Right cardiac atrium (tissue), 5 donors: Measurements from ENCODE around the gene MAP2K1. TPM values are rescaled to one million over a fixed set of nuclear protein-coding genes. Genes with fewer than 3 reads are reported as not detected.
A peak's percentile ranks its signal among the peaks of the same experiment; 100 is the strongest.
"Not testable (repeated sequence)": the region's sequence is repeated elsewhere in the genome, so short reads cannot be mapped to it uniquely, and the experiment has no call there.

Source experiments
- ATAC-seq, 2 donors: fragments of 200-7000 bp; cut with Tn5 transposase; one replicate each; pipeline versions ENCODE4 v1.8.0 to v1.9.1; 2020; ENCODE audit warnings: moderate library complexity in 2 of 2, mild to moderate bottlenecking in 1 of 2
- DNase-seq, 3 donors: peaks; one replicate each; pipeline ENCODE4 v3.0.0-alpha.2; 2020
- H3K27ac ChIP-seq: one replicate; pipeline ENCODE4 v1.5.1; 2013; ENCODE audit warnings: mild to moderate bottlenecking, low read length, control low read depth, moderate library complexity
- H3K27me3 ChIP-seq: one replicate; pipeline ENCODE4 v1.6.1; 2013; ENCODE audit not compliant: control insufficient read depth, insufficient read depth
- H3K4me1 ChIP-seq: one replicate; pipeline ENCODE4 v1.6.1; 2013; ENCODE audit warnings: low read length; ENCODE audit not compliant: control insufficient read depth, insufficient read depth
- H3K4me3 ChIP-seq: one replicate; pipeline ENCODE4 v1.5.1; 2013; ENCODE audit warnings: low read length, control low read depth
- H3K9me3 ChIP-seq: one replicate; pipeline ENCODE4 v1.6.1; 2013; ENCODE audit warnings: low read length; ENCODE audit not compliant: control insufficient read depth
- whole genome bisulfite sequencing: extraction: QIAGEN DNeasy Blood & Tissue Kit; methylation state at CpG from one replicate; pipeline ENCODE4 v1.1.7; 2013; 5-methylcytosine and 5-hydroxymethylcytosine counted together
- intact Hi-C, 4 donors: fragments of 100-400 bp; cut with DNase I; formaldehyde crosslinking; loops; one replicate each; pipeline versions ENCODE4 v1.11.0 to v1.14.0; 2022 to 2023
- long read RNA-seq, 4 donors: library from polyadenylated mRNA; unstranded; transcript quantifications; one replicate each; pipeline ENCODE4 v2.0.0, GENCODE V29; 2020 to 2021
- polyA plus RNA-seq: library from polyadenylated mRNA; stranded (reverse); fragments of 200-250 nt; gene quantifications from one replicate; pipeline ENCODE4 v1.2.3, GENCODE V29; 2013
- total RNA-seq, 4 donors: library from RNA; stranded (reverse); fragmentation: NEBNext Ultra II Directional; extraction: Animal tissue kit (Norgen Biotek cat#: 25700); gene quantifications; one replicate each; pipeline ENCODE4 v1.2.1, GENCODE V29; 2021
- donor health status: healthy with polysubstance abuse.
- donor health status: DM: no; HTN: yes; CAD: no.
- donor health status: DM: no; HTN: no; CAD: no.
- donor health status: DM: no; HTN: yes; CAD: no; lungs with severe emphysema.
- donor health status: DM: yes; HTN: yes; CAD: no.

The MAP2K1 gene
- 10 to 100 TPM; 38.2 to 45.9 (median 39.2) TPM for total RNA-seq
- polyA plus RNA-seq, result 32.6 TPM
- long read RNA-seq, donor 1, transcript MAP2K1-201 (11 exons, 3,410 nt), result major isoform, 65 of 78 reads
- long read RNA-seq, donor 1, partial matches to known transcripts, result 4 of 78 reads
- long read RNA-seq, donor 1, other reads (novel, unspliced or antisense), result 9 of 78 reads
- long read RNA-seq, donor 2, transcript MAP2K1-201 (11 exons, 3,410 nt), result major isoform, 46 of 48 reads
- long read RNA-seq, donor 2, partial matches to known transcripts, result 0 of 48 reads
- long read RNA-seq, donor 2, other reads (novel, unspliced or antisense), result 2 of 48 reads
- long read RNA-seq, donor 3, transcript MAP2K1-201 (11 exons, 3,410 nt), result major isoform, 6 of 17 reads
- long read RNA-seq, donor 3, partial matches to known transcripts, result 9 of 17 reads
- long read RNA-seq, donor 3, other reads (novel, unspliced or antisense), result 2 of 17 reads
- long read RNA-seq, donor 4, transcript MAP2K1-201 (11 exons, 3,410 nt), result major isoform, 35 of 42 reads
- long read RNA-seq, donor 4, partial matches to known transcripts, result 4 of 42 reads
- long read RNA-seq, donor 4, other reads (novel, unspliced or antisense), result 3 of 42 reads

DNA sequence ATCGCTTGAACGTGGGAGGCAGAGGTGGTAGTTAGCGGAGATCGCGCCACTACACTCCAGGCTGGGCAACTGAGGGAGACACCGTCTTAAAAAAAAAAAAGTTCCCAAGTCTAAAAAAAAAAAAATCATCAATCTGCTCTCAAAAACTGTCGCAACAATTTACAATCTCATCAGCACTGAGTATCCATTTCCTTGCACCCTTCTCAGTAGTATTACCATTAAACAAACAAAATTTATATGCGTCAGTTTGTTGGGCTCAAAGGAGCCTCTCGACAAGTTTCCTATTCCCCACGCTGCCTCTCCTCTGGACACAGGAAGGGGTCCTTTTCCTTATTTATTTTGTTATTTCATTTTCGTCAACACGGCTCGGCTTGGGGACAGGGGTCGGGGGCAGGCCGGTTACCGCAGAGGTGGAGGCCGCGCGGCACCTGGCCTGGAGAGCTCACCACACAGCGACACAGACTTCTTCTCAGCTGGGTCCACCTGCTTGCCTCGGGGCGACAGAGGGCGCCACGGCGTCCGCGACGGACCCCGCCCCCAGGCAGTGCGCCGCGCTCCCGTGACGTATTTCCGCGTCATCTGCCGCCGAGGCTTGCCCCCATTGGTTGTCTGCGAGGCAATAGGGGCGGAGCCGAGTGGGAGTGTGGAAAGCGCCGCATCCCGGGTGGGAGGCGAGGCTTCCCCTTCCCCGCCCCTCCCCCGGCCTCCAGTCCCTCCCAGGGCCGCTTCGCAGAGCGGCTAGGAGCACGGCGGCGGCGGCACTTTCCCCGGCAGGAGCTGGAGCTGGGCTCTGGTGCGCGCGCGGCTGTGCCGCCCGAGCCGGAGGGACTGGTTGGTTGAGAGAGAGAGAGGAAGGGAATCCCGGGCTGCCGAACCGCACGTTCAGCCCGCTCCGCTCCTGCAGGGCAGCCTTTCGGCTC, at the start of gene MAP2K1:
Gene MAP2K1 (plus strand): TSS at position 709 of the 920 bp plus-strand sequence. CDS start 436 bp downstream, outside the sequence.
- Histone ChIP-seq H3K27ac (peak within 1 kb of the TSS; percentile 79), H3K4me3 (peak within 1 kb of the TSS; percentile 92), H3K27me3 (no peaks in the 10 kb centered on the region), H3K4me1 (peaks cover 6% of the 10 kb centered on the region), H3K9me3 (no peaks in the 10 kb centered on the region)
- intact Hi-C loops, result loop anchor here in 2 of 4 donors (2.0 to 10.0 kb wide), 2 partner anchors 108 to 118 kb away; partner anchors contain the start of genes RPL4 (in 1 of the 2), SNAPC5 (in 1 of the 2) and ZWILCH (in 1 of the 2)
- WGBS, result 4% methylated on average over 69 of the region's 69 CpGs
- ATAC-seq (peak; percentile 99), DNase-seq (peak; percentile 99)

DNA sequence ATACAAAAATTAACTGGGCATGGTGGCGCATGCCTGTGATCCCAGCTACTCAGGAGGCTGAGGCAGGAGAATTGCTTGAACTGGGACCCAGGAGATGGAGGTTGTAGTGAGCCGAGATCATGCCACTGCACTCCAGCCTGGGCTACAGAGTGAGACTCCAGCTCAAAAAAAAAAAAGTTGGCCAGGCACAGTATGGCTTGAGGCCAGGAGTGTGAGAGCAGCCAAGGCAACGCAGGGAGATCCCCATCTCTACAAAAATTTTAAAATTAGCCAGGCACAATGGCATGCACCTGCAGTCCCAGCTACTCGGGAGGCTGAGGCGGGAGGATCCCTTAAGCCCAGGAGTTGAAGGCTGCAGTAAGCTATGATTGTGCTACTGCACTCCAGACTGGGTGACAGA, 38.2 kb upstream of the MAP2K1 start:
- H3K4me1 ChIP-seq, ATAC-seq, H3K27me3 ChIP-seq, intact Hi-C loops, H3K27ac ChIP-seq, DNase-seq, H3K9me3 ChIP-seq, H3K4me3 ChIP-seq: not testable (repeated sequence)
- WGBS, result 54% methylated on average over 5 of the region's 5 CpGs

DNA sequence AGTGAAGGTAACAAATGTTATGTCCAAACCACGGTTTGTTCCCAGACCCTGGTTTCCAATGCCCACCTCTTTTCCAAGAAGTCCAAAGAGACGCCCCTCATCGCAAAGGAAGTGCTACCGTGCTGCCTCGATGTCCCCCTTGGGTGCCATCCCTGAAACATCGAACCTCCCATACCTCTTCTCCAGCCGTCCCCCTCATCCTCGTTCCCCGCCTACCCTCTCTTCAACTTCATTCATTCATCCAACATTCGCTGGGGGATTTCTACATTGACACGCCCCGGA, 30.7 kb upstream of the MAP2K1 start:
- H3K9me3 ChIP-seq, result no peaks in the 10 kb centered on the region
- no peak for ATAC-seq
- H3K4me1 ChIP-seq, result no peaks in the 10 kb centered on the region
- 3% methylated on average over 12 of the region's 12 CpGs for WGBS
- intact Hi-C loops, result loop anchor here in 1 of 4 donors (10.0 kb wide), 1 partner anchor 59 kb away; no protein-coding TSS in a partner anchor
- peak overlapping the region; percentile 42 for H3K4me3 ChIP-seq
- no peak for DNase-seq
- H3K27me3 ChIP-seq, result no peaks in the 10 kb centered on the region
- peak overlapping the region; percentile 1 for H3K27ac ChIP-seq

DNA sequence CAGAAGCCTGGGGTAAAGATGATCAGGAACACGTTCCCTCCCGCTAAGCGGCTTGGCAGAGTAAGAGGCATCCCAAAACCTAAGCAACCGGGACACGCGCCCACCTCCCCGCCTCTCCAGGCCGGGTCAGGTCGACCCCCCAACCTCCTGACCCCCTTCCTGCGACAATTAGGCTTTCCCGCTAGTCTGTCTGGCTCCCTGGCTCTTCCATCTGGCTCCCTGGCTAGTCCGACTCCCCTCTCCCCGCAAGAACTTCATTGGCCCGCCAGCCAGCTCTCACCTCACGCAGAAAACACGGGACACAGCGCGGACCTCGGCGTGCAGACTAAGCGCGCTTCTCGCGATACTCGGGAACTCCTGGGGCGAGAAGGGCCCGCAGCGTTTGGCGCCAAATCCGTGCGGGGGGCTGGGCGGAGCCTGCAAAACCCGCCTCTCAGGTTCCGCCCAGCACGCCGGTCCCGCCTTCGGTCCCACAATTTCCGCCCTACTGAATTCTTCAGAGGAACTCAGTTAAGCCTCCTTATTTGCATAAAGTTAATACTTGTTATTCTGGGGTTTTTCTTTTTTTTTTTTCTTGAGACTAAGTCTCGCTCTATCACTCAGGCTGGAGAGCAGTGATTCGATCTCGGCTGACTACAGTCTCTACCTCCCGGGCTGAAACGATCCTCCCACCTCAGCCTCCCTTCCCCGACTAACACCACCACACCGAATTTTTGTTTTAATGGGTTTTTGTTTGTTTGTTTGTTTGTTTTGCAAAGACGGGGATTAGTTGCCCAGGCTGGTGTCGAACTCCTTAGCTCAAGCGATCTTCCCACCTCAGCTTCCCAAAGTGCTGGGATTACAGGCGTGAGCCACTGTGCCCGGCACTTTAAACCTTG, 30.1 kb upstream of the MAP2K1 start, which contains the start of gene TIPIN:
Gene TIPIN (minus strand): TSS at position 327 of the 878 bp plus-strand sequence. CDS start 3,738 bp downstream, outside the sequence.
- Histone ChIP-seq H3K4me3 (peak within 1 kb of the TSS; percentile 42), H3K27ac (peak within 1 kb of the TSS; percentile 20), H3K9me3 (no peaks in the 10 kb centered on the region), H3K4me1 (no peaks in the 10 kb centered on the region), H3K27me3 (no peaks in the 10 kb centered on the region)
- ATAC-seq, result peak; percentile 99 to 100
- peak; percentile 98 to 99 (median 98) for DNase-seq
- intact Hi-C loops, result loop anchor here in 1 of 4 donors (10.0 kb wide), 1 partner anchor 58 kb away; no protein-coding TSS in a partner anchor
- WGBS, result 7% methylated on average over 51 of the region's 51 CpGs

DNA sequence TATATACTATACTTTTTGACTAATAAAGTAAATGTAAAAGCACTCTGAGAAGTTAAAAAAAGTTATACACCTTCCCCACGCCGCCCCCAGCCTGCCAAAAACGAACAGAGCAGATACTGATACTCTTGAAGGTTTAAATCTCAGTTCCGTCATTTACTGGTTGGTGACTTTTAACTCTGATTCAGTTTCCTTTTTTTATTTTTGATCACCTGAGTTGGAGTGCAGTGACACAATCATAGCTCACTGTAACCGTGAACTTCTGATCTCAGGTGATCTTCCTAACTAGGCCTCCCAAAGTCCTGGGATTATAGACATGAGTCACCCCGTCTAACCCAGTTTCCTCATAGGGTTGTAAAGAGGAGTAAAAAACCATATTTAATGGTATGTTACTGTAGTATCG, 27.0 kb upstream of the MAP2K1 start:
- DNase-seq, result no peak
- 89% methylated on average over 7 of the region's 7 CpGs for WGBS
- intact Hi-C loops, result loop anchor here in 1 of 4 donors (10.0 kb wide), 1 partner anchor 55 kb away; no protein-coding TSS in a partner anchor
- Histone ChIP-seq H3K4me1 (no peaks in the 10 kb centered on the region), H3K27me3 (no peaks in the 10 kb centered on the region), H3K9me3 (no peaks in the 10 kb centered on the region), H3K27ac (no peak overlapping the region), H3K4me3 (no peak overlapping the region)
- ATAC-seq, result no peak

DNA sequence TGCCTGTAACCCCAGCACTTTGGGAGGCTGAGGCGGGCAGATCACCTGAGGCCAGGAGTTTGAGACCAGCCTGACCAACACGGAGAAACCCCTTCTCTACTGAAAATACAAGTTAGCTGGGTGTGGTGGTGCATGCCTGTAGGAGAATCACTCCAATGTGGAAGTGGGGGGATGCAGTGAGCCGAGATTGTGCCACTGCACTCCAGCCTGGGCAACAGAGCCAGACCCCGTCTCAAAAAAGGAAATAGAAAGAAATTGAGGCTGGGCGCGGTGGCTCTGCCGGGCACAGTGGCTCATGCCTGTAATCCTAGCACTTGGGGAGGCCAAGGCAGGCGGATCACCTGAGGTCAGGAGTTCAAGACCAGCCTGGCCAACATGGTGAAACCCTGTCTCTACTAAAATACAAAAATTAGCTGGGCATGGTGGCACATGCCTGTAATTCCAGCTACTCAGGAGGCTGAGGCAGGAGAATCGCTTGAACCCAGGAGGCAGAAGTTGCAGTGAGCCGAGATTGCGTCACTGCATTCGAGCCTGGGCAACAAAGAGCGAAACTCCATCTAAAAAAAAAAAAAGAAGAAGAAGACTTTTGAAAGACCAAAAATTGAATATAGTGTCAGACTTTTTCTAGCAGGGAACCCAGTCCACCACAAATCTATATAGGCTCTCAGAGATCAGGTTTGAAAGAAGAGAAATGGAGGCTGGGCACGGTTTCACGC, 24.8 kb upstream of the MAP2K1 start:
- intact Hi-C loops, ATAC-seq, H3K4me1 ChIP-seq, H3K9me3 ChIP-seq, DNase-seq, H3K4me3 ChIP-seq, H3K27me3 ChIP-seq, H3K27ac ChIP-seq: not testable (repeated sequence)
- WGBS, result 85% methylated on average over 15 of the region's 15 CpGs

DNA sequence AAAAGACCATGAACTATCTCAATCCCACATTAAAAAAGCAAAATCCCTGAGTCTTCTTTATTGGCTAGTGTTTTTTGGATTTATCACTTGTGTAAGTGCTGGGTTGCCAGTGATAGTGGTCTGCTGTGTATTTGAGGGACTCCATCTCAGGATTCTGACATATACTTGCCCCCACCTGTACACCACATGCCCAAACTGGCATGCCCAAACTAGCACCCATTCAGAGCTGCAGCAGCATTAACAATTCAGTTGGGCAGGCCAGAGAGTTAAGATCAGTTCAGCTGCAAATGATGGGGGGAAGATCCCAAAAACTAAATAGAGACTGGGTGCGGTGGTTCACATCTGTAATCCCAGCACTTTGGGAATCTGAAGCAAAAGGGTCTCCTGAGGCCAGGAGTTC, 23.9 kb upstream of the MAP2K1 start:
- no peak overlapping the region for H3K27ac ChIP-seq
- H3K4me1 ChIP-seq, result no peaks in the 10 kb centered on the region
- DNase-seq (no peak), ATAC-seq (no peak)
- 98% methylated on average over 1 of the region's 1 CpG for WGBS
- H3K4me3 ChIP-seq, result no peak overlapping the region
- no peaks in the 10 kb centered on the region for H3K27me3 ChIP-seq
- intact Hi-C loops, result no loop called here
- no peaks in the 10 kb centered on the region for H3K9me3 ChIP-seq

DNA sequence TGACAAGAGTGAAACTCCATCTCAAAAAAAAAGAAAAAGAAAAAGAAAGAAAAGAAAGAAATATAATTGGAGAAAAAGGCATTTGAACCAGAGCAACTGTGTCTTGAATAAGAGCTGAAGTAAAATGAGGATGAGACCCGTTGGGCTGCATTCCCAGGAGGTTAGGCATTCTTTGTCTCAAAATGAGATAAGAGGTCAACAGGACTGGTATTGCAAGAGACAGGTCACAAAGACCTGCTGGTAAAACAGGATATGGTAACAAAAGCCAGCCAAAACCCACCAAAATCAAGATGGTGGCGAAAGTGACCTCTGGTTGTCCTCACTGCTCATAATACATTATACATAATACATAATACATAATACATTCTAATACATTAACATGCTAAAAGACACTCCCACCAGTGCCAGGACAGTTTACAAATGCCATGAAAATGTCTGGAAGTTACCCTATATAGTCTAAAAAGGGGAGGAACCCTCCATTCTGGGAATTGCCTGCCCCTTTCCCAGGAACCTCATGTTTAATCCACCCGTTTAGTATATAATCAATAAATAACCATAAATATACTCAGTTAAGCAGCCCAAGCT, 21.7 kb upstream of the MAP2K1 start:
- no peak for DNase-seq
- WGBS, result 78% methylated on average over 3 of the region's 3 CpGs
- Histone ChIP-seq H3K27ac (no peak overlapping the region), H3K27me3 (no peaks in the 10 kb centered on the region), H3K9me3 (no peaks in the 10 kb centered on the region), H3K4me1 (no peaks in the 10 kb centered on the region), H3K4me3 (no peak overlapping the region)
- no peak for ATAC-seq
- intact Hi-C loops, result no loop called here

DNA sequence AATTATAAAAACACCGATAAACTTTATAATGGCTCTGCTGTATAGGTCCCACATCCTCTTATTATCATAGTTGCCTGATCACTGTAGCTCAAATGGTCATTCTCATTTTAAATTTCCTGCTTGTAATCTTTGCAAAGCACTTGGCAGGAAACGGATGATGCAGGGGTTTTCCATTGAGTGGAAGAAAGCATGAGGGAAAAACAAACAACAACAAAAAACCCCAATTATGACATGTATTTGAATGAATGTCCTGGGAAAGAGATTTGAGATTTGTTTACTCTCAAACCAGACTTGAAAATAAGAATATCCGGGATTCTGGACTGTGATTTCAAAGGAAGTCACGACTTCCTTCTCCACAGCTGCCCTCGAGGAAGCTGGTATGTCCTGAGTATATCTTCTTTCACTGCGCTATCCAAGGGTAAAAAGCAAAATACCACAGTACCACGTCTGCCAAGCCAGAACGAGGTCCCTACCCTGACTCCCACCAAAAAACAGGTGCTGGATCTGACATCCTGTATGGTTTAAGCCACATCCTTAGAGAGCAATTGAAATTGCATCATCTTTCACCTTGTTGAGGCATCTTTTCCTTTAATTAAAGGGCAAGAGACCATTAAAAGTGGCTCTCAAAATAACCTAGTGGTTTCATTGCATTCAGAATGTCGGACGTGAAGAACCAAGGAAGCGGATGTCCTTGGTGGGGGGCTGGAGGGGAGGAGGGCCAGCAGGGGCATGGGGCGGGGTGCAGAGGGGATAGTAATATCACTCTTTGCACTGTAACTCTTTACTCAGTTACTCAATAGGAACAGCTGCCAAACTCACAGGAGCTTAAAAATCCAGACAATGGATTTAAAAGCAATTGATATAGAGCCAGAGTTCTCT, 16.7 kb upstream of the MAP2K1 start:
- Histone ChIP-seq H3K4me3 (peak overlapping the region; percentile 60), H3K27me3 (no peaks in the 10 kb centered on the region), H3K4me1 (no peaks in the 10 kb centered on the region), H3K9me3 (no peaks in the 10 kb centered on the region), H3K27ac (peak overlapping the region; percentile 68)
- DNase-seq (no peak), ATAC-seq (peak; percentile 41 to 65)
- intact Hi-C loops, result no loop called here
- 14% methylated on average over 12 of the region's 12 CpGs for WGBS
